ENCODE results near the gene FAM20B.

DNA sequence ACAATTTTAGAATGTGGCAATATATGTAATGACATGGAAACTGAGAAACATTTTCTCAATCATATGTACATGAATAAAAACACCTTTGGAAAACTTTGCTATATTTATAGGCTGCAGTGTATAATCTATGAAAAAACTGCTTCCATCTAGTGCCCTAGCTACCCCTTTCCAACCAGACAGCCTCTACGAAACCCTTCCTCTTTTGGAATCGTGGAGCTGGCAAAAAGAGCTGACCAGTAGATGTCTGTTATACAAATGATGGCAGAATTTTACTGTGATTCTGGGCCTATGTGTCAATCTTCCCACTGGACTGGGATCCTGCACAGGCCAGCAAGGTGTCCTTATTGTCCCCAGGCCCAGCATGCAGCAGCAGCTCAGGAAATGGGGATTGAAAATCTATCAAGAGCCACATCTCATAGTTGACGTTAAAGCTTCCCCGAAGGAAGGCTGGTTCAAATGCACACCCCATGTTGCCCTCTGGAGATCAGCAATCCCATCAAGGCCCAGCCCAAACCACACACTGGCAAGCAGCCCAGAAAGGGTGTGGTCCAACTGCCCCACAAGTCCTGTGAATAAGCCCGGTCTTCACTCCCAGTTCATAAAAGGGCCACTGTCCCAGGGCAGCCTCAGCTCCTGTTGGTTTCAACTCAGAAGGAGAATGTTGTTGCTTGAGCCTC is 8.8 kb upstream of the FAM20B start:
- TF ChIP-seq POLR2AphosphoS5 (IDR thresholded peaks at IDR 0.05; ENCODE audit: low read depth, low read length) (no peak), POLR2A (IDR thresholded peaks at IDR 0.05; ENCODE audit: low read depth, low read length) (no peak), SPI1 (IDR thresholded peaks at IDR 0.05; ENCODE audit: low read depth, low read length) (no peak)

Measured in GM12891 (cell line).